Stimulated activated CD8-positive, alpha-beta memory T cell treated with anti-CD3 and anti-CD28 coated beads, Interleukin-4, amount 100 ng/mL, for 4 hours (primary cell): ENCODE data around the gene LGALS4.
"Not testable (repeated sequence)": the region's sequence is repeated elsewhere in the genome, so short reads cannot be mapped to it uniquely, and the experiment has no call there.

Source experiments
- DNase-seq, 2 donors: peaks; one replicate each; pipeline ENCODE4 v3.0.0-alpha.2; 2020; ENCODE audit warnings: low read depth in 2 of 2, low spot score in 1 of 2

Gene LGALS4

DNA sequence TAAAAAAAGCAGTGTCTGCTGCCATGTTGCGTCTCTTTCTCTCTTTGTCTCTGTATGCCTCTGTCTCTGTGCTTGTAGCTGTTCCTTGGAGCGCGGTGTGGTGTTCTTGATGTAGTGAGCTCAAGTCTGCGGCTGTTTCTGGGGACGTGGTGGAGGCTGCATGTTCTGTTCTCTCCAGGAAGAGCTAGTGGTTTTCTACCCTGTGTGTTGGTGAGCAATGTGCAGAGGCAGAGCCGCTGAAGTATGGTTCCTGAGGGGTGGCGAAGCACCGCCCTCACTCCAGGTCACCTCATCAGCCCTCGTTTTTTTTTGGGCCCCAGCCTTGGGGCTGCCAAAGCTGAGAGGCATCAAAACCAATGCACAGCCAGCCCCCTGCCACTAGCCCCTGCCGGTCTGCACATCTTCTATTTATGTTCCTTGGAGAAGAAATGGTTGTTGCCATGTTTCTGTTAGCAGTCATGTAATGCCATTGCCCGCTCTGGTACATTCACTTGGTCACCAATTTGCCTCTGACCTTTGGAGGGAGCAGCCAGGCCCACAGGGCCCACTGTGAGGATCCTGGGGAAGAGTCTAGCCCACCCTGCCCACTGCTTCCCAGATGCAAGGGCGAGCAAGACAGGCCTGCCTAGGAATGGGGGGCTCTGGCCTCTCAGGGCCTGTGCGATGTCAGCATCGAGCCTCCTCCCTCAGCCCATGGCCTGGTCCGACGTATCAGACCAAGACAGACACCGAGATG is 29.9 kb upstream of the LGALS4 start:
- DNase-seq, result peak in 1 of 2 donors; percentile 24

DNA sequence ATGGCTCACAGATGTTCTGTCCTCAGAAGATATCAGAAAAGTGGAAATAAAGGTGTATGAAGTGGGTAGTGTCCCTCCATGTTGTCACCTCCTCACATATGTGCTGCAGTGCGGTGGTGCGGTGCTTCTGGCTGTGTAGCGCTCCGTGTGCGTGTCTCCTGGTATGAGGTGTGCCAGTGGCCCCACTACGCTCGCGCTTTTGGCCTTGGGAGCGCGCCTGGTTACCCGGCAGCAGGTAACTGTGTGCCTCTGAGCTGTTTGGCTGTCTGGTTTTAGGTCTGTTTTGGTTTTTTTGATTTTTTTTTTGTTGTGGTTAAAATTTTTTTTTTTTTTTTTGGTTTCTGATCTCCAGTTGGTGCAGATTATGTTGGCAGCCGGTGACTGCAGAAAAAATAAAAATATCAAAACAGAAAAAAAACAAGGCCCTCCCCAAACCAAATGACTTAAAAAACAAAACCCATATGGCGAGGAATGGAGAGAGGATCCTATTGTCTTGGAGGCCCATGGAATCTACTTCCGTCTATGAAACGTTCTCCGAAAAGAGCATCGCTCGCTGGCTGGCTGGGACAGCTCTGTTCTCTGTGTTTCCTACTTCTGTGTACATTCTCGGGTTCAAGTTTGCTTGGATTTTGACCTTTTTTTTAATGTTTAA is 29.2 kb upstream of the LGALS4 start:
- DNase-seq, result no peak

DNA sequence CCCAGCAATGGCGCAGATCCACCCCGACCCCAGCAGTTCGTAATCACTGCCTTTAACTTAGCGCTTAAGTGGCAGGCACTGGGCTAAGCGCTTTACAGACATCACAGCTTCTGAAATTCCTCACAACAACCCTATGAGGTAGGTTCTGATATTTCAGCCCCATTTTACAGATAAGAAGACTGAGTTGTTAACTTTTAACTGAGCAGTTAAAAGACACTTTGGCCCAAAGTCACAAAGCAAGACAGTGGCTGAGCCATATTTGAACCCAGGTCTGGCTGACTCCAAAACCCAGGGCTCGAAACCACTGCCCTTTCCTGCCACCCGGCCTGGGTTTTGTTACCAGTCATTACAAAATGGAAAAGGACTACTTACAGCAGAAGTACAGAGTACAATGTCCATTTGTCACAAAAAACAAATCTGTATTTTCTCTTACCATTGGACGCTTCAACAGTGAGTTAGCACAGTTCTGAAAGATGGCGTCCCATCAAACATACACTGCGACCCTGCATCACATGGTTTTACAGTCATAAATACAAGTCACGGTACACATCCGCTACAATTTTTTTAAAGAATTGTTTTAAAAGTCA is 28.5 kb upstream of the LGALS4 start:
- no peak for DNase-seq

DNA sequence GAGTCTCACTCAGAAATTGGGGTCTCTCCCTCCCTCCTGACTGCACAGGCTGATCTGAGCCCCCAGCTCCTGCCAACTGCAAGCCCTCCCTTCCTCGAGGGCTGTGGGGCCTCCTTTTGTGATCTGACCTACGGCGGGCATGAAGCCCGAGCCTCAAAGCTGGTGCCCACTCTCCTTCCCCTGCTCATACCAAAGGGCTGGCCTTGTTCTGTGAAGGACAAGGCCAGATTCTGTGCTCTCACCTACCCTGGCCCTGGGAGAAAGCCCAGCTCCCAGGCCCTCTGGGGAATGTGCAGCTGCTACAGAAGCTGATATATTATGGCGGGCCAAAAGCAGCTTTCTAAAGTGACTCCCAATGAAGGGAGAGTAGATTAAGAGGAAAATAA is 27.8 kb upstream of the LGALS4 start:
- DNase-seq, result no peak

DNA sequence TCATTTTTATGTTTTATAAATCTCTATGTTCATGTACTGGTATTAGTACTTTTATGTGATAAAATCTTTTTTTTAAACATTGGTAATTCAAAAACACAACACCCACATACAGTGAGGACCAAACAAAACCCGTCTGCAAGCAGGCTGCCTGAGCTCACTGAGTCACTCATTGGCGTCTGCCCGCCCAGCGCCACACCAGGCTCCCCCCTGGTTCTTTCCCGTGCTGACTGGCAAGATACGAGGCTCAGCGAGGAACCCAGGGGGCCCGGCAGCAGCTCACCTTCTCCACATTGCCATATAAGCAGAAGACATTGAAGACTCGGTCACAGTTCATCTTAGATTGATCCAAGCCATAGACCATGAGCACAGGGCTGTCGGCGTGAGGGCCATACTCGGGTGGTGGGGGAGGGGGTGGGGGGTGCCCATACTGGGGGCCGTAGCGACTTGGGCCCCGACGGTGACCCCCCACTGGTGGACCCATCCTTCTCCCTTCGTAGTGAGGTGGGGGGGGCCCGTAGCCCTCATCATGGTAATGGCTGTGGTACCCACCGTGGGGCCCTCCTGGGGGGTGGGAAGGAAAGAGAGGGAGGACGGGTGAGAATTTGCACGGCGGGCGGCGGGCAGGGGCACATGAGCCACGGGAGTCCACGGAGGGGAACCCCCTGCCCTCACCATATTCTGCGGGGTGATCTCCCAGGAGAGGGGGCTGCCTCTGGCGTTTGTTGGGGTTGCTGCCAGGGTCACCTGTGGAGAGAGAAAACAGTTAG is 27.3 kb upstream of the LGALS4 start:
- DNase-seq, result no peak

DNA sequence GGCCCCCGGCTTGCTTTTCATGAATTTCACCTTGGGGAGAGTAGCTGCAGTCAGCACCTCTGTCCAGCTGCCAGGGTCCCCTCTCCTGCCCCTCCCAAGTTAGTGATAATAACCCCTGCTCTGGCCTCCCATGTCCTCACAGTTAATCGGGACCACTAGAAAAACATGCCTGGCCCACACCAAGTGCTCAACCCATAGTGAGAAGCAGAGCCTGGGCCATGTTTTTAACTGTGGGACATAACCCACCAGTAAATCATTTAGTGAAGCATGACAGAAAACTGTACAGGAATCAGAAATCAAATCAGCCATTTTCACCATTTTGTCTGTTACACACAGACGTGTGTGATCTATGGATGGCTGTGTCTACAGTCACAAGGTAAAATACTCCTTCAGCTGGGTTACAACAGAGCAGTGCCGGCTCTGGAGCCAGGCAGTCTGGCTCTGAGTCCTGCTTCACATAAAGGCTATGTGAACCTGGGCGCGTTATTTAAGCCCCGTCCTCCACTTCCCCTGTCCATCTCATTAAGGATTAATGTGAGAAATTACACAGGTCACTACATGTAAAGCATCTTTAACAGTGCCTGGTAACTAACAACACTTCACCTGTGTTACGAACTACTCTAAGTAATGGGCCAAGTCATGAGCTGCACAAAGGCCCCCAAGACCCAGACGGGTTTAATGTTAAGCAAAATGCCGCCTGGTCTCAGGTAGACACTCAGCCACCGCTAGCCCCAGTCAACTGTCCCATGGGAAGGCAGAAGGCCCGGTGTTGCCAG is 26.4 kb upstream of the LGALS4 start:
- DNase-seq, result no peak

DNA sequence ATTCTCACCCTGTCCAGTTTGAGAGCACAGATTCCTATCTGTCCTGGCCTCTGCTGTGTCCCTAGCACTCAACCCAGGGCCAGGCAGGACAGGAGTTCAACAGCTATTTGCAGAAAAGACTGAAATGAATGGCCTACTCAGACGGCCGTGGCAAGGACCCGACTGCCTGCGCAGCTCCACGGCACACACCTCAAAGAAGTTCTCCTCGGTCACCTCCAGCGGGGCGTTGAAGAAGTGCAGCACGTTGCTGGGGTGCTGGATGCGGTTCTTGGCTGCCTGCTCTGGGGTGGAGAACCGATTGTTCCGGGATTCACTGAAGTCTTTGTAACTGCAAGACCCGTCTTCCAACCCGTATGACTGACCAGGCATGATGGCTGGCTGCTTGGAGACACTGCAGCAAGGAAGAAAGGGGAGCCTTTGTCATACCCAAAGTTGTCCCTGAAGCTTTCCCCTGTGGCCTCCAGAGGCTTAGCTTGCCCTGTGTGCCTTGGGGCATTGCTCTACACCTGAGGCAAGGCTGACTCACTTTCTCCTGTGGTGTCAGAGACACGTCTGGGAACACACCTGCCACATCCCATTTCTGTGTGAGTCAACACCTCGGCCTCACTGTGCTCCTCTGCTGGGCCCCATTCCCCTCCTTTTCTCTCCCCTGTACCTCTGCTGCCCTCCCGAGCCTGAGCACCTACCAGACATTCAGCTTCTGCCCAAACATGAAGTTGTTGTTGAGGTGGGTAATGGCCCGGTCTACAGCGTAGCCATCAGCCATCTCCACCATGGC is 25.7 kb upstream of the LGALS4 start:
- DNase-seq, result peak; percentile 31 to 44

DNA sequence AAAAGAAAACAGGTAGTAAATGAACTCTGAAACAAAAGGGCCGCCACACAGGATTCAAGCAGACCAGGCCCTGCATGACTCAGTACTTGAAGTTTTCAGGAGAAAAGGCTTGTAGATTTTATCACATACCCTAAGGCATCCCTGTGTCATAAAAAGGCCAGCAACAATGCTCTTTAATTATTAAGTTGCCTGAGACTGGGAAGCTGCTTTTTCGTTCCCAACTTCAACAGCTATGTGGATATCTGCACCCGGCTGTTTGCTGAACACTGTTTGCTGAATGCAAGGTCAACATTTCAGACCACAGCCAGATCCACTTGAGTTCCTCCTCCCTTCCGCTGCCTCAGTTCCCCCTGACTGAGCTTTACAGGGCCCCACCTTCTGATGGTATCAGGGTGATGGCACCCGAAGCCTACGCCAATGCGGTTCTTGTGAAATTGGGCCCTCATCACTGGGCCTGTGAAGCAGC is 24.9 kb upstream of the LGALS4 start:
- no peak for DNase-seq

DNA sequence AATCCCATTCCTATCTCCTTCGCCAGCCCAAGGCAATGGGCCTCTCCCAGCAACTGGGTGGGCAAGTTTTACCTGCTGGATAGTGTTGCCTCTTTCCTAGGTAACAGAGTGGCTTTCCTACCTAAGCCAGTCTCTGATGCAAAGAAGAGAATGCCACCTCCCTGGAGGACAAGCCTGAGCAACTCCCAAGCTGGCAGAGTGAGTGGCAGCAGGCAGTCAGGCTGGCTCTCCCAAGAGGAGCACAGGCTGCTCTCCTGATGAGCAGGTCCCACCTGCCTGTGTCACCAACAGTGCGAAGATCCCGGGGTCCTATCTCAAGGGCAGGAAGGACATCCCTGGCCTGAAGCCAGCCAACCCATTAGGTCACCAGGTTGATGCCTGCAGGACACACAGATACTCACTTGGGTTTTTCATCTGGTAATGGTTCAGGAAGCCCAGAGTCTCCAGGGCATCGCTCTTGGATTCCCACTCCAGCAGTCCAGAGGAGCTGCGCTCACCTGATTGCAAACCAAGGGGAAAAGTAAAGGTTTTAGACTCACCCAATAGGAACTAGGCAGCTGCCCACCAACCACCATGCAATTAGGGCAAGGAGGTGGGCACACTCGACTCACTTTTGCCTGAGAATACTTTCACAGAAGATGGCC is 24.4 kb upstream of the LGALS4 start:
- no peak for DNase-seq

DNA sequence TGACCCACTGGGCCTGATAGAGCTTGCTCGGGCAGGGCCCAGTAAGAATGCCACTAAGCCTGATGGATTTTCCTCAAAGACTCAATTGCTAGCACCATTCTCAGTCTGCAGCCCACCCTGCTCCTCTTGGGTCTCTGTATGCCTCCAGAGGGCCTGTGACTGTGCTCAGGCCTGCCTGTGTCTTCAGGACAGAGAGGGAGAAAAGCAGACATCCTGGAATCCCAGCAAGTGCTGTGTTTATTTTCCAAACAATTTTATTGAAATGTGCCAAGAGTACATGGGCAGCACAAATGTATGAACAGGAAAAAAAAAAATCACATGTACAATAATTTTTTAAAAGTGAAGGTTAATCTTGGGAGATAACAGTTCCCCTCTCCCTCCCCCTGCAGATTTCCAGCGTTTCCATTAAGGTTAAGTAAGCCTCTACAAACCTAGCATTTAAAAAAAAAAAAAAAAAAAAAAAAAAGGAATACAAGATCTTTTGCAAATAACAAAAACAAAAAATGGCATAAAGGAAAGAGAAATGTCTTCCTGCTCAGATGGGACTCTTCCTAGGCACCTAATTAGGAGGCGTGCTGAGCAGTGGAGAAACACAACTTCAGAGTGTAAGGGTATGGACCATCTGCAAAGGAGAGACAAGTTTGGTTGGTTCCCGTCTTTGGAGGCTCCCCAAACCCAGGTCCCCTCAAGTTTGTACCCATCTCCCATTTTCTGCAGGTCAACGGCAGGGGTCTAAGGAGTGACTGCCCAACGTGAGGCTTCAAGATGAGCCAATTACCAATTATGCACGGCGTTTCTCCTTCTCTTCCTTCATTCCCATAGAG is 23.6 kb upstream of the LGALS4 start:
- no peak for DNase-seq

DNA sequence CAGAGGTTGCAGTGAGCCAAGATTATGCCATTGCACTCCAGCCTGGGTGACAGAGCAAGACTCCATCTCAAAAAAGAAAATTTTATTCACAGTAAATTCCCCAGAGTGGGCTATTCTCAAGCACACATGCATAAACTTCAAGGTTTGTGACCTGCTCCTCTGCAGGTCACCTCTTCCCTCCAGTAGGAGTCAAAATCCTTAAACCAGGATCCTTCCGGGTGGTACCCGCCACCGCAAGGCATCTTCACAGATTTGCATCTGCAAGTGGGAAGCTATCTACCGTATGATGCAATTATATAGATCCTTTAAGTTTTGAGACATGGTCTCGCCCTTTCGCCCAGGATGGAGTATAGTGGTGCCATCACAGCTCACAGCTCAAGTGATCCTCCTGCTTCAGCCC is 21.8 kb upstream of the LGALS4 start:
- no peak for DNase-seq

DNA sequence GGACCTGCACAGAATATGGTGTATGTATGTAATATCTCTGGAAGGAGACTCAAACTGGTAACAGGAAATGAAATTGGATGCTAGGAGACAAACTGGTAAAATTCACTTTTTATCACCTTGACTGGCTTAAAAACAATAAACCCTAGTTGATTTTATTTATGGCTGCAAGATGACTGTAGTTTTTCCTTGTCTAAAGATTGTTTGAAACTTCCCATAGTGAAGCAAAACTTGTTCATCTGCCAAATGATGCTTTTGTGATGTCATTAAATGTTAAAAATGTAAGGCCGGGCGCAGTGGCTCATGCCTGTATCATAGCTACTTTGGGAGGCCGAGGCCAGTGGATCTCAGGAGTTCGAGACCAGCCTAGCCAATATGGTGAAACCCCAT is 21.4 kb upstream of the LGALS4 start:
- DNase-seq, result no peak

DNA sequence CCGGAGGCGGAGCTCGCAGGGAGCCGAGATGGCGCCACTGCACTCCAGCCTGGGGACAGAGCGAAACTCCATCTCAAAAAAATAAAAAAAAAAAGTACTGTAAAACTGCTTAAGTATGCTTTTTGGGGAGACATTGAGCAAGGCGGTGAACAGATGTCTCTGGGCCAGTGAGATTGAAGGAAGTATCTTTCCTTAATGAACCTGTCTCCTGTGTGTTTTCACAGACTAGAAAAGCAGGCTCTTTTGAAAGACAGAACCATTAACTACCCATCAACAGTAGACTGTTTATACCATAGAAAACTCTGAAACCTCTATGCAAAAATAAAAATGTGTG is 20.3 kb upstream of the LGALS4 start:
- DNase-seq, result no peak

DNA sequence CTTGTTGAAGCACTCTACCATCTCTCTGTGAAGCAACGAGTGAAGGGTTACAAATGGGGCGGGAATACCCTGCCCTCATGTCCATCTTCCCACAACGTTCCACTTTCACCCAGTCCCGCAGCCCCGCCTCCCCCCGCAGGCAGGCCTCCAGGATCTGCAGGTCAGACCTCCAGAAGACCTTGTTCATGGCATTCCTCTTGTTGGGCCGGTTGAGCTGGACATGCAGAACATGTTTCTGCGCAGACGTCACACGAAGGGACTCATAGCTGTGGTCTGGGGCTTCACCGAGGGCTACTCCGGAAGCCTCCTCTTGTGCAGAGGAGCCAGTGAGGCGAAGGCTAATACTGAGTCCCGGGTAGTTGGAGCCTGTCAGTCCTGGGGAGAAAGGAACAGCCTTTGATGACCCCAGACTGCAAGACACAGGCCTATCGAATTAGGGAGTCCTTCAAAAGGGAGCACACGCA is 18.4 kb upstream of the LGALS4 start:
- no peak for DNase-seq

DNA sequence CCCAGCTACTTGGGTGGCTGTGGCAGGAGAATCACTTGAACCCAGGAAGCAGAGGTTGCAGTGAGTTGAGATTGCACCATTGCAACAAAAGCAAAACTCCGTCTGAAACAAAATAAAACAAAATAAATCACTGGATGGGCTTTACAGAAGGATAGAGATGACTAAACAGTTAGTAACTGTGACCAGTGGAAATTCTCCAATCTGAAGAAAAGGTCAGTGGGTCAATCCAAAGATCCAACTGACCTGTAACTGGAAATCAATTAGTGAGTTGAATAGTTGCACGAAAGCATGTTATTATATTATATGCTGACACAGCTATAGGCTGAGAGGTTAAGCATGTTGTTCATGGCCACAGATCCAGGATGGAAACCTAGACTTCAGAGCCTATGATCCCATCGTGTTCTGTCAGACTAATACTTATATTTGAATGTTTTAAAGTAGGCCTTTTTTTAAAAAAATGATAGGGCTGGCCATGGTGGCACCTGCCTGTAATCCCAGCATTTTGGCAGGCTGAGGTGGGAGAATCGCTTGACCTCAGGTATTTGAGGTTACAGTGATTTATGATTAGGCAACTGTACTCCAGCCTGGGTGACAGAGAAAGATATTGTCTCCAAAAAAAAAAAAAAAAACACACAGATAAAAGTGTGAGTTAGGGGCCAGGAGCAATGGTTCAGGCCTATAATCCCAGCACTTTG is 17.4 kb upstream of the LGALS4 start:
- no peak for DNase-seq

DNA sequence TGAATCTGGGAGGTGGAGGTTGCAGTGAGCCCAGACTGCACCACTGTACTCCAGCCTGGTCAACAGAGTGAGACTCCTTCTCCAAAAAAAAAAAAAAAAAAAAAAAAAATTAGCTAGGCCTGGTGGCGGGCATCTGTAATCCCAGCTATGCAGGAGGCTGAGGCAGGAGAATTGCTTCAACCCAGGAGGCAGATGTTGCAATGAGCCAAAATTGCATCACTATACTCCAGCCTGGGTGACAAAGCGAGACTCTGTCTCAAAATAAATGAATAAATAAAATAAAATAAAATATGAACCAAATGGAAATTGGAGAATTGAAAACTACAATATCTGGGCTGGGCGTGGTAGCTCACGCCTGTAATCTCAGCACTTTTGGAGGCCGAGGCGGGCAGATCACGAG is 16.5 kb upstream of the LGALS4 start:
- DNase-seq, result not testable (repeated sequence)

DNA sequence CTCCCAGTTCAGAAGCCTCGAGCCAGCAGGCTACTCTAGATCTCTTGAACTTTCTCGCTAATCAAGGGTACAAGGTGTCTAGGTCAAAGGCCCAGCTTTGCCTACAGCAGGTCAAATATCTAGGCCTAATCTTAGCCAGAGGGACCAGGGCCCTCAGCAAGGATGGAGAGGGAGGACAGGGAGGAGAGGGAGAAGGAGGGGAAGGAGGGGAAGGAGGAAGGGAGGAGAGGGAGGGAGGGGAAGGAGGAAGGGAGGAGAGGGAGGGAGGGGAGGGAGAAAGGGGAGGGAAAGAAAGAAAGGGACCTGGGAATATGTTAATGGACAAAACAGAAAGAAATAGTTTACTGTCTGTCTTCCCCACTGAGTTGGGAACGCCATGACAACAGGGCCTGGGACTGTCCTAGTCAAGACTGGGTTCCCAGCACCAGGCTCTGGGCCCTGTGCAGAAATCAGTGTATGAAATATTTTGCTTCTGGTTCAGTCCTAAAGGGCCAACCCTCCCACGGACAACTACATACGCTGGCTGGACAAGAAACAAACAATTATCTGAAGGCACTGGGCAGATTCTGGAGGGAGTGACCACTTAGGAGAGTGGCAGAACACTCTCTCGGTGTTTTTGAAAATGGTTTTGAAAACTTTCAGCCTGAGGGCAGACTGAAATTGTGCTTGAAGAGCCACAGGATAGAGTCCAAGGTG is 14.3 kb upstream of the LGALS4 start:
- no peak for DNase-seq

DNA sequence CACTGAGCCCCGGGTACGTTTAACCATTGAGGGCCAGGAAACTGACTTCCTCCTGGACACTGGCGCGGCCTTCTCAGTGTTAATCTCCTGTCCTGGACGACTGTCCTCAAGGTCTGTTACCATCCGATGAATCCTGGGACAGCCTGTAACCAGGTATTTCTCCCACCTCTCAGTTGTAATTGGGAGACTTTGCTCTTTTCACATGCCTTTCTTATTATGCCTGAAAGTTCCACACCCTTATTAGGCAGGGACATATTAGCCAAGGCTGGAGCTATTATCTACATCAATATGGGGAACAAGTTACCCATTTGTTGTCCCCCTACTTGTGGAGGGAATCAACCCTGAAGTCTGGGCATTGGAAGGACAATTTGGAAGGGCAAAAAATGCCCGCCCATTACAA is 13.2 kb upstream of the LGALS4 start:
- not testable (repeated sequence) for DNase-seq
